HG02759 (cell line): ENCODE data around the gene VAX1.
"Not testable (repeated sequence)": the region's sequence is repeated elsewhere in the genome, so short reads cannot be mapped to it uniquely, and the experiment has no call there.

ENCODE experiments used
- ATAC-seq: cut with Tn5 transposase; IDR thresholded peaks from one replicate; pipeline ENCODE4 v1.9.1; 2021; ENCODE audit warnings: mild to moderate bottlenecking, moderate library complexity; ENCODE audit not compliant: unreplicated experiment

Gene VAX1, protein sequence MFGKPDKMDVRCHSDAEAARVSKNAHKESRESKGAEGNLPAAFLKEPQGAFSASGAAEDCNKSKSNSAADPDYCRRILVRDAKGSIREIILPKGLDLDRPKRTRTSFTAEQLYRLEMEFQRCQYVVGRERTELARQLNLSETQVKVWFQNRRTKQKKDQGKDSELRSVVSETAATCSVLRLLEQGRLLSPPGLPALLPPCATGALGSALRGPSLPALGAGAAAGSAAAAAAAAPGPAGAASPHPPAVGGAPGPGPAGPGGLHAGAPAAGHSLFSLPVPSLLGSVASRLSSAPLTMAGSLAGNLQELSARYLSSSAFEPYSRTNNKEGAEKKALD

DNA sequence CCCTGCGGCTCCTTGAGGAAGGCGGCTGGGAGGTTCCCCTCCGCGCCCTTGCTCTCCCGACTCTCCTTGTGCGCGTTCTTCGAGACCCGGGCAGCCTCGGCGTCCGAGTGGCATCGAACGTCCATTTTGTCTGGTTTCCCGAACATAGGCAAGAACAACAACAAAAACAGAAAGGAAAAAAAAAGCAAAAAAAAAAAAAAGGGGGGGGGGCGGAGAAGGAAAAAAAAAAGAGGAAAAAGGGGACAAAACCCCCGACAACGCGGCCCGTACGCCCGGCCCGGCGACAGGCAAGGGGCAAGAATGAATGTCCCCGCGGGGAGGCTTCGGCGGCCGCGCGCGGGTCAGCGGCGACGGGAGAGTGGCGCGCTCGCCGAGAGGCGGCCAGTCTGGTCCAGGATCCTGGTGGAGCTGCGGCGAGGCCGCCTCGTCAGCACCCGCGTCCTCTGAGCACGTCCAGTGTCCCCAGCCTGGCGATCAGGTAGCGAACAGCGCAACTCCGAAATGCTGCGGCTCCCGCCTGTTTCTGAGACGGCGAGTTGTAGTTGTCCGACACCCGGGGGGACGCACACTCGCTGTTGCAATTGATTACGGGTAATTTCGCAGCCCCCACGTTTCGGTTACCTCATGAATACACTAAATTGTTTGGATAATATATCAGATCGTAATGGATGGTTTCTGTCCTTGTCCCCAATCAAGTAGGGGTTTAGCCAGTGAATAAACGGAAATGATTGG lies at the start of gene VAX1:
Gene VAX1 (minus strand): TSS at position 360 of the 732 bp plus-strand sequence. CDS start 214 bp downstream, at position 146.
- no peak for ATAC-seq

DNA sequence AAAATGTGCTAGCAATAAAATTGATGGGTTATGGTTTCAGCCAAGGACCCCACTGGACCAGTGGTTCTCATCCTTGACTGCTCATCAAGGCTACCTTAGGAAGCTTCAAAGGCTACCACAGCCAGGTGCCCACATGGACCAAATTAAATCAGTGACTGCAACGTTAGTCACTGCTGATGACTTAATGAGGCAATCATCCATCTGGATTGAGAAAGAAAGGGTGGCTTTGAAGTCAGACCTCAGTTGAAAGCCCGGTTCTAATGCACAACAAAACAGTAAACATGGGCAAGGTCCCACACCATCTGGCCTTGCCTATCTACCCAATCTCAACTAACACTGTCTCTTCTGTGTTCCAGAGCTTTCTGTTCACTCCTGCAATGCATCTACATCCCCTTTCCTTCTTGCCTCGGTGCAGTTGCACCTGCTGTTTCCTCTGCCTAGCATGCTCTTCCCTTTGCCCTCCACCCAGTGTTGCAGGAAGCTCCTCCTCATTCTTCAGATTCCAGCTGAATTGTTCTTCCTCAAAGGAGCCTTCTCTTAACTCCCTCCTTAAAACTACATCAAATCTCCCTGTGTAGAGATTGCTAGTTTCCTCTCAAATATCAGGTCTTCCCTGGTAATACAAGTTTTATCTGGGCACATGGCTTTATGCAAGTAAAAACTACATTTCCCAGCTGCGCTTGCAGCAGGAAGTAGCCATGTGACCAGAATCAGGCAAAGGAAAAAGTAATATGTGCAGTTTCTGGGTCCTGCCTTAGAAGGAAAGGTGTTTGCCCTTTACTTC lies 49.0 kb upstream of the VAX1 start:
- ATAC-seq, result no peak

DNA sequence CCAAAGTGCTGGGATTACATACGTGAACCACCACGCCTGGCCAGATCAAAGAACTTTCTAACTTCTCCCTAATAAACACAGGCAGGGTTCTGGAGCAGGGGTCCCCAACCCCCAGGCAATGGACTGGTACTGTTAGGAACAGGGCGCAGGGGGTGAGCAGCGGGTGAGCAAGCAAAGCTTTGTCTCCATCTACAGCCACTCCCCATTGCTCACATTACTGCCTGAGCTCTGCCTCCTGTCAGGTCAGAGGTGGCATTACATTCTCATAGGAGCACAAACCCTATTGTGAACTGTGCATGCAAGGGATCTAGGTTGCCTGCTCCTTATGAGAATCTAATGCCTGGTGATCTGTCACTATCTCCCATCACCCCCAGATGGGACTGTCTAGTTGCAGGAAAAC lies 47.7 kb upstream of the VAX1 start:
- ATAC-seq, result not testable (repeated sequence)

DNA sequence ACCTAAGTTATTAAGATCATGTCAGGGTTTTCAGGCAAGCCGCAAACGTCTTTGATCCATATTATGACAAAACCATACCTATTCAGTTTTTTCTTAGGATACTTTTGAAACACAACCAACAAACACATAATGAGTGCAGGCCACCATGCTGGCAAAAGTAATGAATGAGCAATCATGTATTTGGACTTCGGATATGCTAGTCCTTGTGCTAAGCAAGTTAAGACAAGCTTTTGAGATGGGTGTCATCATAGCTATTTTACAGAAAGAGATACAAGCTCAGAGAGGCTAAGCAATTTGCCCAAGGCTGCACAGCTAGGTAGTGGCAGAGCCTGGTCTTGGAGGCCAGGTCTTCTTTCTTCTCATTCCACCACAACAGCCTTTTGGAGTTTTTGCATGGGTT lies 46.8 kb upstream of the VAX1 start:
- no peak for ATAC-seq

DNA sequence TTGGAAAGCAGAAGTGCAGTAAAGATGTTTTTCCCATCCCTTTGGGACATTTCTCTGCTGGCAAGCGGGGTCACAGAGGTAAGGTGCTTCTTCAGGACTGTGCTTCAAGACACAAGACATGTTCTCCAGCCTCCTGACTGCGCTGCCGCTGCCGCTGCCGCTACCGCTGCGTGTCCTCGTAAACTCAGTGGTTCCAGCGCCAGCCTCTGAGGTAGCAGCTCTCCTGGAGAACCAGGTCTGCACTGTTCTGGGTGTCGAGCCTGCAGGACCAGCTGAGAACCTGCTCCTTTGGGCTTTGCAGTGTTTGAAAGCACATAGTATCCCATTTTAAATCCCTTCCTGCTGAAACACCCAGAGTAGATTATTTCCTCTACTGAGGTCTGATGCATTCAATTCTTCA lies 46.2 kb upstream of the VAX1 start:
- no peak for ATAC-seq

DNA sequence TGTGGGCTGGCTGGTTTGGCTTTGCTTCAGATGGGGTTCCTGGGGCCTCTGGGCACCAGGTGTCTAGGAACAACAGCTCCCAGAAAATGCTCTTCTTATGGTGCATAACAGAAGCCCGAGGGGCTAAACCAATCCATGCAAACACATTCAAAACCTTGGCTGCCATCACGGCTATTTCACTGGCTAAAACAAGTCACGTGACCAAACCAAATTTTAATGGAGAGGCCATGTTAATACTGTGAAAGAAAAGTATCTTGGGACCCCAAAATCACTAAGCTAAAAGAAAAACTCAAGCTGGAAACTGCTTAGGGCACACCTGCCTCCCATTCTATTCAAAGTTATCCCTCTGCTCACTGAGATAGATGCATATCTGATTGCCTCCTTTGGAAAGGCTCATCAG lies 40.1 kb upstream of the VAX1 start:
- ATAC-seq, result no peak

DNA sequence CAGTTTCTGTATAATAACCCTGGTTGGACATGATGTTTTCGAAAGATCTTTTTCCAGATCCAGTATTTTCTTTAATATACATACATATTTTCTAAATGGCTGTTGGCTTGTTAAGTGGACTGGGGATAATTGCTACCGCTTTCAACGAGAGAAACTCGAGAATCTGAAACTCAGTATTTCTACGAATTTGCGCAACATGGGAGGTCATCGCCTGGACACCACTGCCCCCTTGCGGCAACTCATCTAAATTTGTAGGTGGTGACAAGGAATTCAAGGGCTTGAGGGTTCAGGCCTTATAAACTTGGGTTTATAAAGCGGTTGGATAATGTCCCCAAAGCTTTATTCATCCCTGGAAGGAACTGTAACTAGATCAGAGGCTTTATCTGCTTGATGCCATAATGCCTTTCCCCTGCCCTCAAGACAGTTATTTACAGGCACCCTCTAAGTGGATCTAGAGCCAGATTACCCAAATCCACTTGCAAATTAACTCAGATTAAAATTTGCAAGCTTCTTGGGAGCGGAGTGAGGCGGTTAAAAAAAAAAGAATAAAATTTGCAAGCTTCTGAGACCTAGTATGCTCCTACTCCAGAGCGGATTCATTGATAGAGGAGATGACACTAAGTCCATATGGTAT lies 37.9 kb upstream of the VAX1 start:
- ATAC-seq, result peak; percentile 46

DNA sequence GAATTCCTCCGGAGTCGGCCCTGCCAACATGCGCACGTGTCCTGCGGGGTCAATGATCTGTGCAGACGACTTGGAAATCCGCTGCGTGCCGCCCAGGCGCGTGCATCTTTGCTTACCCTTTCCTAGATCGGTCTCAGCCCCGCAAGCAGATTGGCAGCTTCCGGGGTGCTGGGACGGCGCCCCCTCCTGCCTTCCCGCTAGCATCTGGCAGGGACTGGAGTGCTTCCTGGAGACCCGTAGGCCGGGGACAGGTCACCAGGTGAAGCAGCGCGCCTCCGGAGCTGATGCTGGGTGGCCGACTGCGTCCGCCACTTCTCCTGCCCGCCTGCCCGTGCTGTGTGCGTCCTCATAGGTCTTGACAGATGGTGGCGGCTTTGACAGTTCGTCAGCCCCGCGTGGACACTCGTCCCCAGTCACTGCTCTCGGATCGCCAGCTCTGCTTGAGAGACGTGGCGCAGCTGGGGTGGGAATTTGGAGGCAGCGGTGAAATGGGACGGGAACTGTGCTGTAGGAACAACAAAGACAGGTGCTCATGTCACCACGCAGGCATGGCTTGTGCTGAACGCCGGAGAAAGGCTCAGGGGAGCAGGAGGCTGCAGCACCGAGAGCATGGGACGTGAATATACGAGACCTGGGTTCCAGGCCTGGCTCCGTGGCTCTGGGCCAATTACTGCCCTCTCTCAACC lies 37.3 kb upstream of the VAX1 start:
- ATAC-seq, result peak; percentile 35

DNA sequence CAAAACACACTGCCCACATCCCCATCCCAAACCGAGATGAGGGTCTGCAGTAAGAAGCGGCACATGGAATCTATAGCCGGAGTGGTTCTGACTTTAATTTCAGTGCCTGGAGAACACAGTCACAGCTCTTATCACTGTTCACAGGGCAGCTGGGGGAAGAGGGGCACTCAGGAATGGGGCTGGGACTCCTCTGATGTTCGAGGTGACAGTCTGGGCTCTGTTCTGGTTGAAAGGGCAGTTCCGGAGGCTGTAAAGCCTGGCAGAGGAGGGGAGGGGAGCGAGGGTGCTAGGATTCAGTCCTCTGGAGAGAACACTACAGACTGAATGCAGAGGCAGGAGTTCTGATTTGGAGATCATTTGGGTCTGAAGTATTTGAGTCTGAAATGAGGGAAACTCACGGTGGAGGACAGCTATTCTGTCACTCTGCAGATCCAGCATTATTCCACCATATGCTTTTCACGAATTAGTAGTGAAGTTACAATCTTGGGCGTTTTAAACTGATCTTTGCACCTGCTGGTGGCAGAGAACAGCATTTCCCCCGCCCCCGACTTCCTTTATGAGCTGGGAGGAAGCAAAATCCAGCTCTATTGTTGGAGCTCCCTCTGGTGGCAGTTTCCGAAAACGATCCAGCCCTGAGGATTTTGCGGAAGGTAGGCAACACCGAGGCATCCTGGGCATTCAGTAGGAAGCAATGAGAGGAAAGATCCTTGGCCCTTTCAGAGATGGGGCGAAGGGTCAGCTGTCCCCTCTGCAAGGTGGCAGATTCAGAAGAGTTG lies 36.6 kb upstream of the VAX1 start:
- peak; percentile 89 for ATAC-seq

DNA sequence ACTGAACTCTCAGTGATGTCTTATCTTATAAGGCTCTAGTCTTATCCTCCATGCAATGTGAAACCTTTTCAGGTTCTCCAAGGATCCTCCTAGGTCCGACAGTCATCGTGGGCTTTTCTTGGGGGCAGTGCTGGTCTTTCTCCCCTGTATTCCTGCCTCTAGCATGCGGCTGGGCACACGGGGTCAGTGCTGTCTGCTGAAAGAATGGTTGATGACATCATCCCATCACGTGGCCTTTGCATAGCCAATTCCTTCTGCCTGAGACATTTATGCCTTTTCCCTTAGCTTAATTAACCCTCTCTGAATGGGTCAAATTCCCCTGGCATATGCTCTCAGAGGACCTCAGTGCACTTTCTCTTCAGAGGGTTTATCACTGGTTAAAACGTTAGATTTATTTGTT lies 32.2 kb upstream of the VAX1 start:
- no peak for ATAC-seq

DNA sequence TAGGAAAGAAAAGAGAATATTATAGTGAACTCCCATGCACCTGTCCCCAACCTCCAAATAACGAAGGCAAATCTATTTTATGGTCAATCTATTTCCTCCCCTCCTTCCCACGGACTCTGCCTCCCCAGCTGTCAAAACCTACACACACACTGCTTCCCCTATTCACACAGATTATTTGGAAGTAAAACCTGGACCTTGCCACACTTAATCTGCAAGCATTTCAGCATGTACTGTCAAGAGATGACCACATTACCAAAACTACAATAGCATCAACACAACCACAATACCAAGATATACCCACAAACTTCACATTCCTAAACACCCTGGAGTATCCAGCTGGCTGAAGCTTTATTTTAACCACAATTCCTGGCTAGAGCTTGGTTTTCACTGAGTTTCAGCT lies 31.4 kb upstream of the VAX1 start:
- no peak for ATAC-seq

DNA sequence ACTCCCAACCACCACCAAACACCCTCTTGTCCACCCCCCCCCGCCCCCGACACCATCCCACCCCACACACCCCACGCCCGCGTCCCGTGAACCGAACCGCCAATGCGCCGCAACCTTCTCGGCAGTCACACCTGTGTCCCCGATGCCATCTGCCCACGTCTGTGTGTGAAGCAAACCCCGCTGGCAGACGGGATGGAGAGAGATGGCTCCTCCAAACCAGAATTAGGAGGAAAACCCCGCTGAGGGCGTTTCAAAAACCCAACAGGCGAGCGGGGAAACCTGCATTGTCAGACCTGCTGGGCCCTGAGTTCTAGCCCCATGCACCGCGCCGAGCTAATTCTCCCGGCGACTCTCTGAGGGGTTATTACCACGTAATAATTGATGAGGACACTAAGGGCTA lies 30.7 kb upstream of the VAX1 start:
- no peak for ATAC-seq

DNA sequence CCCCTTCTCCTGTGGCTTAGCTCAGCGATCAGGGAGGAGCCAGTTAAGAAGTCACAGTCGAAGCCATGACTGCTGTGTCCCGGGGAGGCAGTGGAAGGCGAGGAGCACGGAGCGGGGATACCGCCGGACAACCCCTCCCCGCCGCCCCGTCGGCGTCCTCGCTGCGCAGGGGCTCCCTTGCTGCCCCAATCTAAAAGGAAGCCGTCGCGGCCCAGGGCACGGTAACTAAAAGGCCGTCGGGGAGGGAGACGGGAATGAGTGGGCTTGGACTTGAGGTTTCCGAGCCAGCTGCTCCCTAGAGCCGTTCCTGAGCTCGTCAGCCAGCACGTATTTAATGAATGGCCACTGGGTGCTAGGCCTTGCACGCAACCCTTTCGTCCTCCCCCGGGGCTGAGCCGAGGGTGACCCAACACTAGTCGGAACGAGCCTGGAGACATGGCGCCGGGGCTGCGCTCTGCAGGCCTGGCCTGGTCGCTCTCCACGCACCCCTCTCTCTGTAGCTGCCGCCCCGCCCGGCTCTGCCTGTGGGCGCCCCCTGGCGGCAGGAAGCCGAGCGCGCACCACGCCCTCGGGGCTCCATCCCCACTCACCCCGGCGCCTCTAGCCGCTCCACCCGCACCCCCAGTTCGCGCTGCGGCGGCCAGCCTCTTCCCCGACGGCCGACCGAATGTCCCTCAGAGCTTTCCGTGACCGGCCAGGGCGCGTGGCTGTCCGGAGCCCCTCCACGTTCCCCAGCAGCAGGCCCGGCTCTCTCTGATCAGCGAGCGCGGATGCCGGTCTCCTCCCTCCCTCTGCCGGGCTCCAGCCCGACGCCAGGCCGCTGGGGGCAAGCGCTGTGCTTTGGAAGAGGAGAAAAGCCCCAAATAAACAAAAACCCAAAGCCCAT lies 30.0 kb upstream of the VAX1 start:
- peak; percentile 84 for ATAC-seq

DNA sequence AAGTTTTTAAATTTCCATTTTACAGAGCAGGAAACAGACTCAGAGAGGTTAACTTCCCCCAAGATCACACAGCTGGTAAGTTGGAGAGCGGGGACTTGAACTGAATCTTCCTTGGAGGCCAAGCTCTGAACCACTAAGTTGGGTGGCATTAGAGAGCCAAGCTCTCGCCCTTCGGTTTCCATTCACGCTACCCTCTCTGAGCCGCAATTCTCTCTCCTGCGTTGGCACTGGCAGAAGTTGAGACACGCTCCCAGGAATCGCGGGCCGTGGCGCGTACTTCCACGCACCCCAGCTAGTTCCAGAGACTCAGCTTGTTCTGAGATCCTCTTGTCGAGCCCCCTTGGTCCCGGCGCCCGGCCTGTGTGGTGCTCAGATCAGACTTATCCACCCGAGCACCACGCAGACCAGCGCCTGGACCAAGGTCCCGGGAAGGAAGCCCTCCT lies 29.3 kb upstream of the VAX1 start:
- no peak for ATAC-seq

DNA sequence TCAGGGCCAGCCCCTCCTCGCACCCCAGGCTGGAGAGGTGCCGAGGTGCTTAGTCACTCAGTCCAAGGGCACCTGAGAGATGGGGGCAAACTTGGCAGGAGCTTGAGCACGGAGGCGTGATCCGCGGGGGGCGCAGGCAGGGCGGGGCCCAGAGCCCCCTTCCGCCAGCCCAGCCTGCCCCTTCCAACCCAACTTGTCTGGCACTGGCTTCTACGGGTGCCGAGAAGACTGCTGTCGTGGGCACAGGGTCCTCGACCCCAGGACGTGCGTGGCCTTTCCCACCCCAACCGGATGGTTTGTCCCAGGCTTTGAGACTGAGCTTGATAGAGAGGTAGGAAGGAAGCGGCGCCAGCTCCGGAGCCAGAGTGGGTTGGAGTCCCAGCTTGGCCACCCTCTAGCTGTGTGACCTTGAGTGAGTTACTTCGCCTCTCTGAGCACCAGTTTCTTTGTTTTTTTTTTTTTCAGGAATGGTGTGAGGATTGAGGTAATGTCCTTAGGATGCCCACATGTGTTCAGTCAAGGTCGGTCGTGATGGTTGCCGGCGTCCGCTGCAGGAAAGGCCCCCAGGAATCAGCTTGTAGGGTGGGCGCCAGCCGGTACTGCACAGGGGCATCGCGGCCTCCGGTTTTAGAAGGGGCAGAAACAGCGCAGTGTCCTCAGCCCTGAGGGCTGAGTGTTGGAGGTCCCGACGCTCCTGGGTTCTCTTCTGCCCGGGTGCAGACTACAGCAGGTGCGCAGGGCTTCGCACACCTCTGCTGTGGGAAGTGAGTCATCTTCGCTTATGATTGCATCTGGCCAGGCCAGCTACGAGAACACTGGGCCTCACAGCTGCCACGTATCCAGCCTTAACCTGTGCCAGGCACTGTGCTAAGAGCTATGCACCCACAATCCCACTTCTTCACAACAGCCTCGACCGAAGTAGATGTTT lies 28.6 kb upstream of the VAX1 start:
- no peak for ATAC-seq

DNA sequence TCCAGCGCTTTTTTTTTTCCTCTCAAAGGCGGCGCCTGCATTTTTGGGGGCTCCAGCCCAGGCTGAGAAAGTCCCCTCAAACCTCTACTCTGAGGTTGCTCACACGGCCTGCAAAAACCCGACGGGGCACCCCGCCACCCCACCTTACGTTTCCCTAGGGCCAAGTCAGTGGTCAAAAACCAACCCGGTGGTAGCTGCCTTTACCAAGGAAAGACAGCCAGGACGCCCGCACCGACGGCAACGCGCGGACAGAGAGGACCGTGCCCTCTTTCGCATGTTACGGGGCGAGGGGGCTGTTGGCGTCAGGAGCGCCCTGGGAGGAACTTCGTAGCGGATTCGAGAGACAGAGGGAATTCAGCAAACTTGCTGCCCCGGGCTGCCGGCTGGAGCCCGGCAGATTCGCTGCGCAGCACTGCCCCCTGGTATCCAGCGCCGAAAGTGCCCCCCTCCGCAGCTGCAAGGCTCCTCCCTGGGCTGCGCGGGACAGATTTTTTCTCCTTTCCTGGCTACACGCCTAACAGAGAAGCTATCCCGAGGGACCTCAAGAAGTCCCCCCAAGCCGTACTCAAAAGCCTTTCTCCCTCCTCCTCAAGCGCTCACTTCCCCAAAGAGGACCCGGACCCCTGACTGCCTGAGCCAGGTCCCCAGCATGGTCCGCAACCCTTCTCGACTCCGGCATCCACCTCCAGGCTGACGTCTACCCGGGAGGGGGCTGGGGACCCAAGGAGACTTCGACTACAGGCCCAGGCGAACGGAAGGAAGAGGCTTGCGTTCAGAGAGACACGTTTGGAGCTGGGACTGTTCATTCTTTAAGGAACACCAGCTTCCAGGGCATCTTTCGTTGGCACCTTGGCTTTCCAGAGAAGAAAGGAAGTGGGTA lies 27.7 kb upstream of the VAX1 start:
- no peak for ATAC-seq
